Activated naive CD8-positive, alpha-beta T cell treated with anti-CD3 and anti-CD28 coated beads, Interleukin-2, amount 50 U/mL, for 16 hours (primary cell): ENCODE measurements around the gene CAMTA1.

ENCODE experiments used
- DNase-seq: peaks from one replicate; pipeline ENCODE4 v3.0.0-alpha.2; 2020; ENCODE audit warnings: low read depth, low spot score

CAMTA1 gene

GRCh38 chr1:7384679-7385078 lies 599.4 kb downstream of the CAMTA1 start:
- DNase-seq, result no peak

GRCh38 chr1:7385471-7386225 lies 600.4 kb downstream of the CAMTA1 start:
- DNase-seq, result no peak

GRCh38 chr1:7386226-7387052 lies 601.2 kb downstream of the CAMTA1 start:
- DNase-seq, result no peak

- no peak for DNase-seq
Measured at GRCh38 chr1:7387053-7387927, 602.0 kb downstream of the CAMTA1 start.

GRCh38 chr1:7388141-7388487 lies 602.9 kb downstream of the CAMTA1 start:
- no peak for DNase-seq

- no peak for DNase-seq
Measured at GRCh38 chr1:7388488-7389185, 603.4 kb downstream of the CAMTA1 start.

- no peak for DNase-seq
Measured at GRCh38 chr1:7389201-7389905, 604.1 kb downstream of the CAMTA1 start.

GRCh38 chr1:7389906-7390603 lies 604.8 kb downstream of the CAMTA1 start:
- no peak for DNase-seq

- no peak for DNase-seq
Measured at GRCh38 chr1:7390604-7391000, 605.3 kb downstream of the CAMTA1 start.

GRCh38 chr1:7393136-7393535 lies 607.9 kb downstream of the CAMTA1 start:
- DNase-seq, result no peak

GRCh38 chr1:7395251-7395650 lies 610.0 kb downstream of the CAMTA1 start:
- DNase-seq, result no peak

- DNase-seq, result no peak
Measured at GRCh38 chr1:7398982-7399381, 613.7 kb downstream of the CAMTA1 start.

- DNase-seq, result no peak
Measured at GRCh38 chr1:7399514-7400125, 614.4 kb downstream of the CAMTA1 start.

- DNase-seq, result no peak
Measured at GRCh38 chr1:7400566-7400965, 615.3 kb downstream of the CAMTA1 start.

GRCh38 chr1:7401814-7402547 lies 616.7 kb downstream of the CAMTA1 start:
- no peak for DNase-seq

GRCh38 chr1:7402548-7402850 lies 617.2 kb downstream of the CAMTA1 start:
- DNase-seq, result no peak

GRCh38 chr1:7403265-7404045 lies 618.2 kb downstream of the CAMTA1 start:
- no peak for DNase-seq

- DNase-seq, result no peak
Measured at GRCh38 chr1:7404046-7404742, 618.9 kb downstream of the CAMTA1 start.
